NCI-H345 treated with DMSO at 0.1 percent for 48 hours (cell line): ENCODE data around the gene ZRANB3.
"Not testable (repeated sequence)": the region's sequence is repeated elsewhere in the genome, so short reads cannot be mapped to it uniquely, and the experiment has no call there.

Source experiments
- DNase-seq: peaks from one replicate; lab custom pipeline; 2025; ENCODE audit not compliant: unreplicated experiment; lab: John Stamatoyannopoulos, UW

The ZRANB3 gene

DNA sequence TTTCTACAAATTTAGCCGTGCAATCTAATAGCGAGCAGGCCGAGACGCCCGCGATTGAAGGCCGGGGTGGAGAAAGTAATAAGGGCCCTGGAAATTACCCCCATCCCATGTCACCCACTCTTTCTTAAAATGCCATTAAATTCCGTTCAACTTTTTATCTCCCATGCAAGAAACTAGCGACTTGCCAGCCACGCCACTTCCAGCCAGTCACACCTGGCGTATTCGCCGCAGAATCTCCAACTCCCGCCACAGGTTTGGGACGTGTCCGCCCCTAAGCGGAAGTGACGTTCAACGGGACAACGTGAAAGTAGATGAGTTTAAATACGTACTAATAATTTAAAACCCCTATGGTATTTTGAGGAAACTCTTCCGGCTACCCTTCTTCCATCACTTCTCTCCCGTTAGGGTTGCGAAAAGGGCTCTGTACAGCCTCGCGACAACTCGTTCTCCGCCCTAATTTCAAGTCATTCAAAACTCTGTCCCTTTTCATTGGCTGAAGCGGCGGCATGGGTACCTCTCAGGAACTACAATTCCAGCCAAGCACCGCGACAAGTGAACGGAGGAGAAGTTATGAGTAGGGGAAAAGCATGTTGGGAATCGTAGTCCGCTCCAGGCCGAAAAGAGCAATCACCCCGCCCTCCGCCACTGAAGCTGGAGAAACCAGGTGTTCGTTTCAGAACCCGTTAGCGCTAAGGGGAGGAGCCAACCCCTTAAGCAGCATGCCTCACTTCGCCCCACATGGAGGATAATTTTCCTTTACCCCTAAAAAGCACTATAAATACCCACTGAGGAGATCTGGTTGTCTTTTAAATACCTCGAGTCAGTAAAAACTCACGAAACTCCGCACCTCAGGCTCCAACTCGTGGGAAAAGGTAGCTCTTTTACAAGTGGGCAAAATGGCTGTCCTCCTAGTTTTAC is at the start of gene ZRANB3:
Gene ZRANB3, minus strand, starts transcription at position 906 of the 918 bp plus-strand sequence.
- DNase-seq: peak; percentile 98

DNA sequence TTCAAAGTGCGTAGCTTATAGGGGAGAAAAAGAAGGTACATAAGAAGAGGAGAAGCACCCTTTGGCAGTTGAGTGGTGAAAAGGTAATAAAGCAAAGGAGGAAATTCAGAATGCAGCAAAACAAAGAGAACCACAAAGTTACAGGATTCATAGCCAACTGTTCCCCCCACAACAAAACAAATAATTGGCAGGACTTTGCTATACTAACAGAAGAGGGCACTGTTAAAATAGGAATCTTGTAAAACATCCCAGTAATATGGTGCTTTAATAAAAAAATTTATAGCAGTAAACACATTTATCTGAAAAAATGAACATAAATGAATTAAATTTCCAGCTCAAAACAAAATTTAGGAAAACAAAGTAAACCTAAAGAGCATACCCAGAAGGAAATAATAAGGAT is 42.6 kb upstream of the ZRANB3 start:
- no peak for DNase-seq

DNA sequence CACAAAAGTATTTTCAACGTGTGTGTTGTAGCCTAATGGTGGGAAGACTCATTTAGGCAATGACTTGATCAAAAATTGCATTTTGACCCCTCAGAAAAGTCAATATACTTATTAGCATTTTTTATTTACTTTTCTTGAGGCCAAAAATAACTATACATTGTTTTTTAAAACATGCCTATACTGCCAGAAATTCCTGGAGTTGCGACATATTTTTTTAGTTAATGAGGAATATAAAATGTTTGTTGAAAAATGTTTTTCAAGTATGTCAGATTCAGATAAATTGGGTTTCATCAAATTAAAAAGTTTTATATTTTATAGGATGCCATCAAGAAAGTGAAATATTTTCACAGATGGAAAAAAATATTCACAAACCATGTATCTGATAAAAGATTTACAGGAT is 39.9 kb upstream of the ZRANB3 start:
- DNase-seq: no peak

DNA sequence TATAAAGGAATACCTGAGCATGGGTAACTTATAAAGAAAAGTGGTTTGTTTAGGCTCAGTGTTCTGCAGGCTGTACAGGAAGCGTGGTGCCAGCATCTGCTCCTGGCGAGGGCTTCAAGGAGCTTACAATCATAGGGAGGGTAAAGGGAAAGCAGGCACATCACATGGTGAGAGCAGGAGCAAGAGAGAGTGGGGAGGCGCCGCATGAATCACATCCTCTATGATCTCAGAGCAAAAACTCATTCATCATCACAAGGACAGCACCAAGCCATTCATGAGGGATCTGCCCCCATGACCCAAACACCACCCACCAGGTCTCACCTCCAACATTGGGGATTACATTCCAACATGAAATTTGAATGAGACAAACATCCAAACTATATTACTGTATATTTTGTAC is 32.8 kb upstream of the ZRANB3 start:
- DNase-seq: no peak

DNA sequence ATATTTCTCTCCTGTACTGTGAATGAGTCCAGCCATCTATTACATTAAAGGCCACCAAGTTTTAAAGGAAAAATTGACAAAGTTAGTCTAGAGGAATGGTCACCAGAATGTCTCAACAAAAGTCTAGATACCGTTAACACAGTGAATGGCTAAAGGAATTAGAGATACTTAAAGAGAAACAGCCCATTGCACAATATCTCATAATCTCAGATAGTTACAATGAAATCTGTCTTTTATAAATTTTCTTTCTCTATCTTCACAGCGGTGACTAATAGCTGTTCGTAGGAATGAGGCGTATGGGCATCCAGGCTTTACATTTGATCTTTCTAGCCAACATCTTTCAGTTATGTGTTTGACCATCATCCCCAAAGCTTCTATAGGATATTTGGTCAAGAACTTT is 30.9 kb upstream of the ZRANB3 start:
- no peak for DNase-seq

DNA sequence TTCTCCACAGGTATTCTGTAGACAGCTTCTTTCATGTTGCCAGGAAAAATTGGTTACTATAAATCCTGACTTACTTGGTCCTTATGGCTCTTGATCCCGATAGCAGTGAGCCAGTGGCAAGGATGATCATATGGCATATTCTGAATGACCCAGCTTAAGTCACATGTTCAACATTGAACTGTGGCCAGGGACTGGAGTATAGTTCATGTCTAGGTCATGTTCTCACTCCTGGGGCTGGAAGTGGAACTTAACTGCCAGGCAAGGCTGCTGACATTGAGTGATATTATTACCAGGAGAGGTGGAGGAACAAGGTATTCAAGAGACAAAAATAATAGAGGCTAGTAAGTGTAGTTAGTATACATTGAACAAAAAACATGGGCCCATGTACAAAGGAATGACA is 26.5 kb upstream of the ZRANB3 start:
- DNase-seq: no peak

DNA sequence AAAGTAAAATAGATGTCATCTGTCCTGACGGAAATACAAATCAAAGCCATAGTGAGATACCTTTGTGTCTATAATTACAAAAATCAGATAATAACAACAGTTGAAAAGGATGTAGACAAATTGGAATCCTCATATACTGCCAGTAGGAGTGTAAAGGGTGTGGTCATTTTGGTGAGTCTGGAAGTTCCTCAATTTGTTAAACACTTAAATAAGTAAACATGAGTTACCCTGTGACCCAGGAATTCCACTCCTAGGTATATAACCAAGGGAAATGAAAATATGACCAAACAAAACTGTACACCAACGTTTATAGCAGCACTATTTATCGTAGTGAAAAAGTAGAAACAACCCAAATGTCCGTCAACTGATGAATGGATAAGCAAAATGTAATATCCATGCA is 24.3 kb upstream of the ZRANB3 start:
- no peak for DNase-seq

DNA sequence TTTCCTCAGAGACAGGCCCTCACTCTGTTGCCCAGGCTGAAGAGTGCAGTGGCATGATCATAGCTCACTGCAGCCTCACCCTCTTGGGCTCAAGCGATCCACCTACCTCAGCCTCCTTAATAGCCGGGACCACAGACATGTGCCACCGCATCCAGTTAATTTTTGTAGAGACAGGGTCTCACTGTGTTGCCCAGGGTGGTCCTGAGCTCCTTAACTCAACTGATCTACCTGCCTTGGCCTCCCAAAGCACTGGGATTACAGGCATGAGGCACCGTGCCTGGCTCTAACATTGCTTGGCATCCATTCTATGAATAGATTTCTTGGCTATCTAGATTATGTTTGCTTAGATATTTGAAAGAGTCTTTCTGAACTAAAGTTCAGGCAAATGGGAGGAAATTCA is 21.9 kb upstream of the ZRANB3 start:
- DNase-seq: no peak

DNA sequence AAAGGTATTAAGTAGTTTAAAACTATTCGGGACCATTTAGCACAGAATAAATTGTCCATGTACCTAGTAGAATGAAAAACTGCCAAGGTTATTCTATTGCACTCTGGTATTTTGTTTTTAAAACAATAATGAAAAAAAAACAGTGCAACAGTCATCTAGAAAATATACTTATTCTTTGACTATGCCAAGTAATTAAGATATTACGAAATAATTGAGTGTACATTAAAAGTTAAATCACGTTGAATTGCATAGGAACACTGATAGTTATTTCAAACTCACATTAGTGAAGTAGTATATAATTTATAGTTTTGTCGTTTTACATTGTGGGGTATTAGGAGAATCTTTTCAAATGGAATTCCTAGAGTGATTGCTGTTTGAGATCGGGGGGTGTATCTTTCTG is 20.3 kb upstream of the ZRANB3 start:
- no peak for DNase-seq

DNA sequence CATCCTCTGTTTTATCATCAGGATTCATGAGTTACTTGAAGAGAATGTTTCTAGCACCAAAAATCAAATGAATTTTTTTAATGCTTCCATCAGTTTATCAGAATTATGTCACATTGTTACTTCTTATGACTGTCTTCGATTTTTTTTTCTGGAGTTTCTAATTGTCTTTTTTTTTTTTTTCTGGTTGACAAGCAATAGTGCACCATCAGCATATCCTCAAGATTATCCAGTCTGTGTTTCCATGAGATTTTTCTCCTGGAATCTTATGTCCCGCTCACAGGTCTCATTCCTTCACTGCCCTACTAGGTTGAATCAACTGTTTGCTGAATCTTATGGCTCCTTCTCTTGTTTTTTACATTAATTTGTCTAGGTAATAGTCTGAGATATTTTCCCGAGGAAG is 16.3 kb upstream of the ZRANB3 start:
- DNase-seq: no peak

DNA sequence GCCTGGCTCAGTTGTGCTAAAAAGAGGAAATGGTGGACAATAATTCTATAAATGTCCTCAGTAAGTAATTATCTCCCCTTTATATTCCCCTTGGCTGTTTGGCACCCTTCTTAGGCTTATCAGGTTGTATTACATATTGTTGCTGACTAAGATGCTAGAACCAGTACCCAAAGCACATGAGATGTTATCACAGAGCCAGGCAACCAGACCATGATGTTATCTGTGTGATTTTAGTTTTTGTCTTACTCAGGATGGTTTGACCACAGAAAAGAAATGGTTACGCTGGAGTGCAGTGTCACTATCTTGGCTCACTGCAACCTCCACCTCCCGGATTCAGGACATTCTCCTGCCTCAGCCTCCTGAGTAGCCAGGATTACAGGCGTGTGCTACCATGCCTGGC is 15.4 kb upstream of the ZRANB3 start:
- no peak for DNase-seq

DNA sequence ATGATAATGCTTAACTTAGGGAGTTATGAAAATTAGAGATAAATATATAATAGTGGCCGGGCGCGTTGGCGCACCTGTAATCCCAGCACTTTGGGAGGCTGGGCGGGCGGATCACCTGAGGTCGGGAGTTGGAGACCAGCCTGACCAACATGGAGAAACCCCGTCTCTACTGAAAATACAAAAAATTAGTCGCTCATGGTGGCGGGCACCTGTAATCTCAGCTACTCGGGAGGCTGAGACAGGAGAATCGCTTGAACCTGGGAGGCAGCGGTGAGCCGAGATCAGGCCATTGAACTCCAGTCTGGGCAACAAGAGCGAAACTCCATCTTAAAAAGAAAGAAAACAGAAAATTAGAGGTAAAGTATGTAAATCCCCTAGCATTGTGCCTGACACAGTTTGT is 2.5 kb upstream of the ZRANB3 start:
- DNase-seq: not testable (repeated sequence)

DNA sequence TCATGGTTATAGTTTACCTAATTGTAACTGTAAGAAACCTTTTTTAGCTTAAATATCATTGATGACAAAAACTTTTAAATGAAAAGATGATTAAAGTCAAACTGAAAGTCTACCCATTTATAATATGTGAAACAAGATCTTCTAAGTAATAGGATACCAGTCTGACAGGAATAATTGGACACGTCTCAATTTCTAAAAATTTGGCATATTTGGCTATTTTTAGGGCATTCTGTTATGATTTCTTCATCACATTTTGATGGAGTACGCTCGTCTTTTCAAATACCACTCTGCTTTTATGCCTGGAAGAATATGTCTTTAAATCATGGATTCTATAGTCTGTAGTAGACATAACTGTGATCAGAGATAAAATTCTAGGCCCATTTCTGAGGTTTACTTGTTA is 1.6 kb upstream of the ZRANB3 start:
- no peak for DNase-seq

DNA sequence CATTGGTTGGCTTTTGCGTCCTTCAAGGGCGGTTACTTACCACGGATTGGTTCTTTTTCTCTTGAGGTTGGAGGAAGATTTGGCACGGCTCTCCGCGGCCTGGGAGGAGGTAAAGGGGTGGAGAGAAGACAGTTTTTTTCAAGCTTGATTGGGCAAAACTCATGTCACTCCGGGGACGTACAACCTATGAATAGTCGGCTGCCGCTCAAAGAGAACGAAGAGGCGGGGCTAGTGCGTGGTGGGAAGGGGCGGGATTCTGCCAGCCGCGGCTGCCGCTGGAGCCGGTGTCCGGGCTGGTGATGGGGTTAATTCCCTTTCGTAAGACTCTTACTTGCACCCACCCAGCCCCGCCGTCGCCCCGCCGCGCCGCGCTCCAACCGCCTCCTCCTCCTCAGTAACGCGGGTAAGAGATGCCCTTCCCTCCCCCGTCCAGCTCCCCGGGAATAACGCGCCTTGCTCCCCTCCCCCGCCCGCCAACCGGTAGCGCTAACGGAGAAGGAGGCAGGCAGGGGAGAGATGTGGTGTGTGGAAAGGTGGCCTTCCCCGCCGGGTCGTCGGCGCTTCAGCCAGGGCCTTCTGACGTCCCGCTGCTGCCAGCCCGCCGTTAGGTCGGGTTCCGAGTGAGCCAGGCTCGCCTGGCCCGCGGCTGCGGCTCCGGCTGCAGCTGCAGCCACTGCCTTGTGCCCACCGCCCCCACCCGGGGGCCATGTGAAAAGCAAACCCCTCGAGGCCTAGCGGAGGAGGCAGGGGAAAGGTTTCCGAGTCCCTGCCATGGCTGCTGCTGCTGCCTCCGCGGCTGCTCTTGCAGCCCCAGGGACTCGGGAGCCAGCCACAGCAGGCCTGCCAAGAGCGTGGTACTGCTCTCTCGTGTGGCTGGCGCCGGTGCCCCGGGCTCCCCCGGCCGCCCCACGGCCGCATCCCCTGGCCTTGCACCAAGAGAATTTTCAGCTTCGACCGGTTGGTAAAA is 496 bp upstream of the ZRANB3 start, which contains the start of gene R3HDM1:
Gene R3HDM1, plus strand, starts transcription at position 254 of the 967 bp plus-strand sequence. CDS start 73,362 bp downstream, outside the sequence.
- DNase-seq: peak; percentile 99

DNA sequence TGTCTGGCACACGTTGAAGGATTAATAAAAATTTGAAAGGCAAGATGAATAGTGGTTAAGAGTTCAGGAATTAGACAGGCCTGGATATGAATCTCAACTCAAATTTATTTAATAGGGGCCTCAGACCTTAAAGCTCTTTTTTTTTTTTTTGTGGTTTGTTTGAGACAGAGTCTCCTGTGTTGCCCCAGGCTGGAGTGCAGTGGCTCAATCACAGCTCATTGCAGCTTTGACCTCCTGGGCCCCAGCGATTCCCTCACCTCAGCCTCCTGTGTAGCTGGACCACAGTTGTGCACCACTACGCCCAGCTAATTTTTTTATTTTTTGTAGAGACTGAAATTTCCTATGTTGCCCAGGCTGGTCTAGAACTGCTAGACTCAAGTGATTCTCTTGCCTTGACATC is 3.0 kb downstream of the ZRANB3 start:
- no peak for DNase-seq

DNA sequence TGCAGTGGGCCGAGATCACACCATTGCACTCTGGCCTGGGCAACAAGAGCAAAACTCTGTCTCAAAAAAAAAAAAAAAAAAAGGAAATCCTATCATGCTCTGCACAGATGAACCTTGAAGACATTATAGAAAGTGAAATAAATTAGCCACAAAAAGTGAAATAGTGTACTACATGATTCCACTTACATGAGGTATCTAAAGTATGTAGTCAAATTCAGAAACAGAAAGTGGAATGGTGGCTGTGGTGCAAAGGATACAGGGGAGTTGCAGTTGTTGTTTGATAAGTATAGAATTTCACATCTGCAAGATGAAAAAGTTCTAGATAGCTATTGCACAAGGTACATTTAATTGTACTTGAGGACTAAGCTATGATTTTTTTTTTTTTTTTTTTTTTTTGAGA is 5.2 kb downstream of the ZRANB3 start:
- no peak for DNase-seq

DNA sequence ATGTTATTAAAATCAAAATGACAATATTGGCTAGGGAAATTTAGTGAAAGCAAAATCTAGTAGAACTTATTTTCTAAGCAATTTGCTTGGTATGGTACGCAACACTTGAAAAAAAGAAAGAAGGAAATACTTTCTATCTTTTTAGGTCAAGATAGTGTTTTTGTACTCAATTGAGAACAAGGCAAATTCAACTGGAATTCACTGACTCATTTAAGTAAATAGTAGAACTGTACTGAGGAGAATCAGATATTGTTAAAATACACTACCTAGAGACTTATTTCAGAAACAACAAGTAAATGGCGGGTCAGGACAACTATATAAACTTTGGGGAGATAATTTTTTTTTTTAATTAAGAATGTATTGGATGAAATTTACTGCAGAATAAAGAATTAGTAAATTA is 18.9 kb downstream of the ZRANB3 start:
- DNase-seq: no peak

DNA sequence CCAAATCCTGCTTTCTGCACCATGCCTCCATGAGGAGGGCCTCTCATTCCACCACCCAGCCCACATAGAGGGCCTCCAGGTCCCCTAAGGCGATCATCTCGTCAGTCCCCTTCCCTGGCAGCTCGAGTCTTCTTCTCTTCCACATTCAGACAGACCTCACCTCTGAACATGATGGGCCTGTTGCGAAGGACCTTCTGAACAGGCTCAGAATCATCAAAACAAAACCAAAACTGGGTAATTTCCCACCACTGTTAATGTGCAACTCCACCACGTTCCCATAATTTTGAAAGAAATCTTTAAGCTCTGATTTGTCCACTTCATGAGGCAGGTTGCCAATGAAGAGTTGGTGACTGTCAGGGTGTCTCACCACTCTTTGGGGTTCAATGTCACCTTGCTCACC is 20.4 kb downstream of the ZRANB3 start:
- no peak for DNase-seq

DNA sequence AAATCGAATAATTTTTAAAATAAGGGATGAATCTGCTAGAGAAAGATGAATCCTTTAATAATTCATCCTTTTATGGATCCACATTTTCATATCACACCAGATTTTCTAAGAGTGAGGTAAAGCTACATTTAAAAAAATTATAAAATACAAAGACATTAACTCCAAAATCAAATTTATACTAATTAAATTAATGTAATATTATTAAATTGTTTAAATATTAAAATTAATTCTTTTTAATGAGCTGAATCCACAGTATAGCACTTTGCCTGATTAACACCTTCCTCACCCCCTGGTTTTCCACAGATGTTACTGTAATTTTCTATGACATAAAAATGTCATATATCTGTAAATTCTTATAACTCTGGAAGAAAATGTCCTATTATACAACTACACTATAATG is 26.2 kb downstream of the ZRANB3 start:
- no peak for DNase-seq

DNA sequence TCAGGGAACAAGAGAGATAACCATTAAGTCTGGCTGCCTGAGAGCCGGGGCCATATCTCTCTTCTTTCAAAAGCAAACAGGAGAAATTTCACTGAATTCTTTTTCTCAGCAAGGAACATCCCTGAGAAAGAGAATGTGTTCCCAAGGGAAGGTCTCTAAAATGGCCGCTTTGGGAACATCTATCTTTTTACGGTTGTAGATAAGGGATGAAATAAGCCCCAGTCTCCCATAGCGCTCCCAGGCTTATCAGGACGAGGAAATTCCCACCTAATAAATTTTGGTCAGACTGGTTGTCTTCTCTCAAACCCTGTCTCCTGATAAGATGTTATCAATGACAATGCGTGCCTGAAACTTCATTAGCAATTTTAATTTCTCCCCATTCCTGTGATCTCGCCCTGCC is 32.4 kb downstream of the ZRANB3 start:
- not testable (repeated sequence) for DNase-seq

DNA sequence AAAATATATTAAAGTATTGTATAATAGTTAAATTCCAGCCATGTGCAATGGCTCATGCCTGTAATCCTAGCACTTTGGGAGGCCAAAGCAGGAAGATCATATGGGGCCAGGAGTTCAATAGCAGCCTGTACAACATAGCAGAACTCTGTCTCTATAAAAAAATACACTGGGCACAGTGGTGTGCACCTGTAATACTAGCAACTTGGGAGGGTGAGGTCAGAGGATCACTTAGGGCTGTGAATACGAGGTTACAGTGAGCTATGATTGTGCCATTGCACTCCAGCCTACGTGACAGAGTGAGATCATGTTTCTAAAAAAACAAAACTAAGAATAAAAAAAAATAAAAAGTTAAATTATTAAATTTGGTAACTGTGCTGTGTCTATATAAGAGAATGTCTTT is 36.1 kb downstream of the ZRANB3 start:
- DNase-seq: no peak

DNA sequence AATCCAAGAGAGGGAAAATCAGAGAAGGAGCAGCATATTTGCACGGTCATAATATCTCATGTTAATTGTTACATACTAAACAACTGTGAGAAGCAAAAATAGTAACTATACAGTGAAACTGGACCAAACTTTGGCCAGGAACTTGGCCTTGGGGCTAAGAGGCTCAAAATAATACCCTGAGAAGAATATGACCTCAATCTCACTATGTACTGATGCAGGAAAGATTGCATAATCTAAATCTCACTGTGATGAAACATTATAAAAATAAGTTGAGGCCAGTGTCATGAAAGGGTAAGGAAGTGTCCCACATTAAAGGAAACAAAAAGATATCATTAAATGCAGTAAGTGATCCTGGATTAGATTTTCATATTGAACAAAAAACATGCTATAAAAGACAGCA is 36.5 kb downstream of the ZRANB3 start:
- DNase-seq: no peak
